Measurements from ENCODE around the gene HIPK2.

GRCh38 chr7:139650429-139651100, 127.2 kb downstream of the HIPK2 start:
- TF ChIP-seq, protein P1, sequence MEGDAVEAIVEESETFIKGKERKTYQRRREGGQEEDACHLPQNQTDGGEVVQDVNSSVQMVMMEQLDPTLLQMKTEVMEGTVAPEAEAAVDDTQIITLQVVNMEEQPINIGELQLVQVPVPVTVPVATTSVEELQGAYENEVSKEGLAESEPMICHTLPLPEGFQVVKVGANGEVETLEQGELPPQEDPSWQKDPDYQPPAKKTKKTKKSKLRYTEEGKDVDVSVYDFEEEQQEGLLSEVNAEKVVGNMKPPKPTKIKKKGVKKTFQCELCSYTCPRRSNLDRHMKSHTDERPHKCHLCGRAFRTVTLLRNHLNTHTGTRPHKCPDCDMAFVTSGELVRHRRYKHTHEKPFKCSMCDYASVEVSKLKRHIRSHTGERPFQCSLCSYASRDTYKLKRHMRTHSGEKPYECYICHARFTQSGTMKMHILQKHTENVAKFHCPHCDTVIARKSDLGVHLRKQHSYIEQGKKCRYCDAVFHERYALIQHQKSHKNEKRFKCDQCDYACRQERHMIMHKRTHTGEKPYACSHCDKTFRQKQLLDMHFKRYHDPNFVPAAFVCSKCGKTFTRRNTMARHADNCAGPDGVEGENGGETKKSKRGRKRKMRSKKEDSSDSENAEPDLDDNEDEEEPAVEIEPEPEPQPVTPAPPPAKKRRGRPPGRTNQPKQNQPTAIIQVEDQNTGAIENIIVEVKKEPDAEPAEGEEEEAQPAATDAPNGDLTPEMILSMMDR (IDR thresholded peaks at IDR 0.05), result no peak
- TF ChIP-seq ZFP36 (IDR thresholded peaks at IDR 0.05; ENCODE audit: borderline replicate concordance, partially characterized antibody) (no peak), RFX5 (IDR thresholded peaks at IDR 0.05) (no peak), POLR2A (IDR thresholded peaks at IDR 0.05; ENCODE audit: low read length) (no peak)

All from A549 (cell line).